ENCODE results near the gene SMARCD2.
"Not testable (repeated sequence)": the region's sequence is repeated elsewhere in the genome, so short reads cannot be mapped to it uniquely, and the experiment has no call there.

Gene SMARCD2

DNA sequence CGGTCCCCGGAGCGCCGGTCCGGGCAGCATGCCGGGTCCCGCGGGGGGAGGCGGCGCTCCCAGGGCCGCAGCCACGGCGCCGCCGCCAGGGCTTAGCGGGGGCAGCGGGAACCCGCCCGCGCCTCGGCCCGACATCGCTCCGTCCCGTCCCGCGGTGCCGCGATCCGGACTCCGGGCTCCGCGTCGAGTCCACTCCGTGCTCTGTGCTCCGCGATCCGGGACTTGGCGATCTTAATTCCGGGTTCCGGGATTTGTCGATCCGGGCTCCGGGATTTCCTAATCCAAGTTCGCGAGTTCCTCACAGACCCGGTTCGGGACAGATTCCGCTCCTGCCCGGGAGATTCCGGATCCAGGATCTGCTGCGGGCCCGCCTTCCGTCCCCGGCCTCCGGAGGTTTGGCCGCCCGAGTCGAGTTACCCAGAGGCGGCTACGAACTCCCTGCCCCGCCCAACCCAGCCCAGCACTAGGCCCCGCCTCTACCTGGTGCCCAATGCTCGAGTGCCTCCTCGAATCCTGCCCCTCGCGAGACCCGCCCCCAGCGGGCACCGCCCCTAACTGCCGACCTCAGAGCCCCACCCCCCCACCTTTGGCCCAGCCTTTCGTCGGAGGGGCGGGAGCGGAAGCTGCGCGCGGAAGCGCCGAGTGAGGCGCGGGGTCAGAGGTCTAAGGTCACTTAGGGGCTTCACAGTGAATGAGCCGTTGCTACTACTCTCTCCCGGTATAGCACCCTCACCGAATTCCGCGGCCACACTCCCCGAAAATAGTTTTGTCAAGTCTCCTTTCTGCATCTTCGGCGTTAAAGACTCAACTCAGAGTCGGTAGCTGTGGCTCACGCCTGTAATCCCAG is at the start of gene SMARCD2:
Gene SMARCD2, minus strand, starts transcription at position 146 of the 847 bp plus-strand sequence. Its CDS starts 11 bp downstream, at position 135.
- DNase-seq = peak; percentile 98

- DNase-seq = peak; percentile 35
These were observed 46.8 kb upstream of the SMARCD2 start for GRCh38 chr17:63889026-63889848.

- not testable (repeated sequence) for DNase-seq
These were observed 42.6 kb upstream of the SMARCD2 start for GRCh38 chr17:63885119-63885518.

- DNase-seq = not testable (repeated sequence)
These were observed 40.2 kb upstream of the SMARCD2 start for GRCh38 chr17:63882626-63883126.

- peak; percentile 45 for DNase-seq
These were observed 39.6 kb upstream of the SMARCD2 start, which contains the start of gene GH2 for GRCh38 chr17:63881935-63882601. Gene GH2, minus strand, starts transcription at chr17:63881944. Its CDS starts 143 bp downstream, at chr17:63881801.

DNA sequence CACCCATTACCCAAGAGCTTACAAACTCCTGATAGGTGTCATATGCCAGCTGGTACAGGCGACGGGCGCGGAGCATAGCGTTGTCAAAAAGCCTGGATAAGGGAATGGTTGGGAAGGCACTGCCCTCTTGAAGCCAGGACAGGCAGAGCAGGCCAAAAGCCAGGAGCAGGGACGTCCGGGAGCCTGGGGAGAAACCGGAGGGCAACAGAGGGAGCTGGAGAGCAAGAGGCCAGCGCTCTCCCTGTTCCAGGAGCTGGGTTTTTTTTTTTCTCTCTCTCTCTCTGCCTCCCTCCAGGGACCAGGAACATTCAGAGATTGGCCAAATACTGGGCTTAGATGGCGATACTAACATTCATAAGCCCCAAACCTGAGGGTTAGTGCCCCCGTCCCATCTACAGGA is 38.9 kb upstream of the SMARCD2 start:
- not testable (repeated sequence) for DNase-seq

- no peak for DNase-seq
These were observed 38.2 kb upstream of the SMARCD2 start for GRCh38 chr17:63880706-63881105.

- DNase-seq = not testable (repeated sequence)
These were observed 35.9 kb upstream of the SMARCD2 start for GRCh38 chr17:63878413-63878812.

GRCh38 chr17:63874693-63875092 is 32.2 kb upstream of the SMARCD2 start:
- DNase-seq = not testable (repeated sequence)

DNA sequence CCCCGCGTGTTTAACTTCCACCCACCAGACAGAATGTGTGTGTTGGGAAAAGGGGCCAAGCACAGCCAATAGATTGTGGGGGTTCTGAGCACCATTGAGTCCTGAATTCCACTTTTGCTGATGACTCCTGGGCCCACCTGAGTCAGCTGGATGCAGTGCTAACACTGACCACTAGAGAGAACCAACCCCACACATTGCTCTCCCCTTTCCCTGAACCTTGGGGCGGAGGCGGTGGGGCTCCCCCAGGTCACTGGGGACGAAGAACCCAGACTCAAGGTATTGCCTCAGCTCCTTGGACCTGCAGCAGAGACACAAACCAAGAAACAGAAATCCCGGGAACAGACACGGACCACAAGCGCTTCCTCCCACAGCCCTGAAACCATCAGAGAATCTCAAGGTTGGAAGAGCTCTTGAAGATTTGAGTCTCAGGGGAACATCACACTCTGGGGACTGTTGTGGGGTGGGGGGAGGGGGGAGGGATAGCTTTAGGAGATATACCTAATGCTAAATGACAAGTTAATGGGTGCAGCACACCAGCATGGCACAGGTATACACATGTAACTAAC is 31.7 kb upstream of the SMARCD2 start:
- not testable (repeated sequence) for DNase-seq

- DNase-seq = not testable (repeated sequence)
These were observed 31.1 kb upstream of the SMARCD2 start, which contains the start of gene CSH2 for GRCh38 chr17:63873577-63873976. Gene CSH2, minus strand, starts transcription at chr17:63873677. Its CDS starts 63 bp downstream, at chr17:63873614.

GRCh38 chr17:63871646-63872365 is 29.3 kb upstream of the SMARCD2 start:
- DNase-seq = not testable (repeated sequence)

DNA sequence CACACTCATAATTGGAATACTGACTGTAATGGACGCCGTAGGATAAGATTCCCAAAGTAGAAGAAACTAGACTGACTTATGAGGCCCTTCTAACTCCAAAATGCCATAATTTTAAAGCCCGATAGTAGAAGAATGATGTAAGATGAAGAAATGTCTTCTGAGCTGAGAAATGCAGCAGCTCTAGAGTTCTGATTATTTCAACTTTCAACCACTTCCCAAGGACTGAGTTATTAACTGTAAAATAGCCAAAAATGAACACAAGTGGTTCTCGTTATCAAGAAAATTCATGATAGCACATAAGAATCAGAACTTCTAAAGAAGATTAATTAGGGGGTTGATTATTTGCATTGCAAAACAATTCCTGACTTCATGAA is 27.8 kb upstream of the SMARCD2 start:
- DNase-seq = not testable (repeated sequence)

GRCh38 chr17:63869491-63870291 is 27.2 kb upstream of the SMARCD2 start:
- not testable (repeated sequence) for DNase-seq

GRCh38 chr17:63866625-63867024 is 24.1 kb upstream of the SMARCD2 start:
- DNase-seq = not testable (repeated sequence)

GRCh38 chr17:63859257-63859656 is 16.8 kb upstream of the SMARCD2 start:
- DNase-seq = no peak

DNA sequence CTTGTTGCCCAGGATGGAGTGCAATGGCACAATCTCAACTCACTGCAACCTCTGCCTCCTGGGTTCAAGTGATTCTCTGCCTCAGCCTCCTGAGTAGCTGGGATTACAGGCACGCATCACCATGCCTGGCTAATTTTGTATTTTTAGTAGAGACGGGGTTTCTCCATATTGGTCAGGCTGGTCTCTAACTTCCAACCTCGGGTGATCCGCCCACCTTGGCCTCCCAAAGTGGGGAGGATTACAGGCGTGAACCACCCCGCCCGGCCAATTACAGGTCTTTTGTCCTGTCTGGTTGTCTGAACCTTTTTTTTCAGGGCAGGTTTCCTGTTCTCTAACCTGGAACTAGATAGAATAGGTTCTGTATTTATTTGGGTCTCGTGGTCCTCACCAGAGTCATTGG is 13.9 kb upstream of the SMARCD2 start:
- not testable (repeated sequence) for DNase-seq

- no peak for DNase-seq
These were observed 12.7 kb upstream of the SMARCD2 start for GRCh38 chr17:63855185-63855584.

DNA sequence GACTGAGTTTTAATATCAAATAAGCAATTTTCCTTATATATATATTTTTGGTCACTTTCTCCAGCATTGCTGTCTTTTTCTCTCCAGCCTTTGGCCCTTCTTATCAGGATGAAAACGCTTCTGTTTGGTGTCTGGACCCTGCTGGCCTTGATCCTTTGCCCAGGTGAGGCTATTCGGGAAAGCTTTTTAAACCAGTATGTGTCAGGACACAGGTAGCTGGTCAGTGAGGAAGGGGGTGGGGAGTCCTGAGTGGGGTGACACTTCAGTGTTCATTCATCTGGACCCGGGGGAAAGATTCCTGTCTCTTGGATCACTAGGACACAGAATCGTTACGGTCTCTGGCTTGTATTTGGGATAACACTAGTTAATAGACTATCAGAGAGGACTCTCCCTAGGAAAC is 12.2 kb upstream of the SMARCD2 start:
- DNase-seq = no peak

DNA sequence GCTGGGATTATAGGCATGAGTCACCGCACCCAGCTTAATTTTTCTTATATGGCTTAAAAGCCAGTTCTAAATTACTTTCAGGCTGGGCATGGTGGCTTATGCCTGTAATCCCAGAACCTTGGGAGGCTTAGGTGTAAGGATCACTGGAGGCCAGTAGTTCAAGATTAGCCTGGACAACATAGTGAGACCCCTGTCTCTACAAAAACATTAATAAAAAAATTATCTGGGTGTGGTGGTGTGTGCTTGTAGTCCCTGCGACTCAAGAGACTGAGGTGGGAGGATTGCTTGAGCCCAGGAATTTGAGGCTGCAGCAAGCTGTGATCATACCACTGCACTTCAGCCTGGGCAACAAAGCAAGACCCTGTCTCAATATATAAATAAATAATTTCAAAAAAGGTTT is 10.8 kb upstream of the SMARCD2 start:
- DNase-seq = no peak

DNA sequence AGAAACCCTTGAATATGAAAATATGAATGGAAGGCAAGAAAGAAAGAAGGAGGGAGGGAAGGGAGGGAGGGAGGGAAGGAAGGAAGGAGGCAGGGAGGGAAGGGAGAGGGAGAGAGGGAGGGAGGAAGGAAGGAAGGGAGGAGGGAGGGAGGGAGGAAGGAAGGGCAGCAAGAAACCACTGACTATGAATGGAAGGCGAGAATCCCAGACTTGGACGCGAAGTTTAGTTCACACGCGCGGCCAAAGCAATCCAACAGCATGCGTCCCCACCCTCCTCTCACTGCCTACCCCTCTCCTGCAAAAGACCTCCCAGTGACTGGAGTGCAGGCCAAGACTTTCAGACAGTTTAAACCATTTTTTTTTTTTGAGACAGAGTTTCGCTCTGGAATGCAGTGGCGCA is 7.9 kb upstream of the SMARCD2 start:
- no peak for DNase-seq
